RCC 7860 (cell line): Measurements from ENCODE around the gene GAK.

Source experiments
- DNase-seq: peaks from one replicate; pipeline ENCODE4 v3.0.0-alpha.2; 2015; ENCODE audit warnings: low spot score
- FAIRE-seq: peaks from 2 replicates; lab custom pipeline; 2012; peaks lifted over from hg19 to GRCh38; lab: Jason Lieb, UNC

The GAK gene

DNA sequence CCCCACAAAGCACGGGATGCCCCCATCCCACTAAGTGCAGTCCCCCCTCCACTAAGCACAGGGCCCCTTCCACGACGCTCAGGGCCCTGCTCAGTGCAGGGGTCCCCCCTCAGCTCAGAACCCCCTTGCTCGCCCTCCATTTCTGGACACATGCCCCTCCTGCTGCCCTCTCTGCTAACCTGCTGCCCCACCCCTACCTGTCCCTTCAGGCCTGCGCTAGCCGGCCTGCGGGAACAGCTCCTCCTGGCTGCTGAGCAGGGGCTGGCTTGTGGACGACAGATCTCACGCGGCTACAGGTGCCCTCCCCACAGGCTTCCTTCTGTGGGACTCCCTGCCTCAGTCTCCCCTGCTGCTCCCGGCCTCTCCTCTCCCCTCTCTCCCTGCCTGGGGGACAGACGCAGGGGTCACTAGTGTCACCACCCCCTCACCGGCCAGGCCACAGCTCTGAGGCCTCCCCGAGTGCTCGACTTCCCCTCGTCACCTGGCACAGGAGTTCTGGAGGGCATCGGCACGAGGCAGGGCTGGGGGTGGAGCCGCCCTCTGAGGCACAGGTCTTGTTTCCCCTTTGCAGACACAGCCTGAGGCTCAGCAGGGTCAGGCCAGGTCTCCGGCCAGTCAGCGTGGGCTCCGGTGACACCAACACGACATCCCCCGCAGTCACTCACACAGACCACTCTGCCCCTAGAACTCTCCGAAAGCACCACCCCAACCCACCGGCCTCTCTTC, 21.6 kb downstream of the GAK start:
- FAIRE-seq: no peak

DNA sequence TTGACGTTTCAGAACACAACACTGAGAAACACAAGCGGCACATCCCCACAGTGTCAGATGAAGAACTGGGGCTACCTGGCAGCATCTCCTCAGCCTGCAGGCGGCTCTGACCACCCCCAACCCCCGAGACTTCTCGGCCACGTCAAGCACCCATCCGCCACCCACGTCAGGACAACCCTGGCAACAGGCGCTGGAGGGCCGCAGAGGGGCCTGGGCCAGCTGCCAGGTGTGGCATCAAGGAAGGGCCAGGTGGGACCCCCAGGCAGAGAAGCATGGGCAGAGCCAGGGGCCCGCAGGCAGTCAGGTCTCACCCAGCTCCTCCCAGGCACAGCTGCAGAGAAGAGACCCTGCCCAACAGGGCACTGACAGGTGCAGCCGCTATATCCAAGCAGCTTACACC, 22.3 kb downstream of the GAK start:
- FAIRE-seq: no peak

More for the DNA sequence above, 21.6 kb downstream of the GAK start:
- DNase-seq: no peak

DNA sequence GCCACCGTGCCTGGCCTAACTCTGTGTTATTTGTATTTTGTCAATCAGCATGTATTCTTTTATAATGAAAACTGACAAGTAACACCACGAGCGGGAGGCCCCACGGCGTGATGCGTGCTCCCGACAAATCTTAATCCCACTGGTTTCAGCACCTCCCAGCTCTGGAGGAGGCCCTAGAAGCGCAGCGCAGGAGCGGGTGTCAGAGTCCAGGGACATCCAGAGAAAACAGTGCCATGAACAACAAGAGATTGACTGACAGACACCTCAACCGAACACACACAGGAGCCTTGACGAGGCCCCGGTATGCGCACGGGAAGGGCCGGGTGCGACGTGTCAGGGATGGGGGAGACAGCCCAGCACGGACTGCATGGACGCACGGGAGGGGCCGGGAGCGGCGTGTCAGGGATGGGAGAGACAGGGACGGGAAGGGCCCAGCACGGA, 23.0 kb downstream of the GAK start:
- FAIRE-seq (no peak), DNase-seq (no peak)

More for the DNA sequence above, 22.3 kb downstream of the GAK start:
- no peak for DNase-seq

DNA sequence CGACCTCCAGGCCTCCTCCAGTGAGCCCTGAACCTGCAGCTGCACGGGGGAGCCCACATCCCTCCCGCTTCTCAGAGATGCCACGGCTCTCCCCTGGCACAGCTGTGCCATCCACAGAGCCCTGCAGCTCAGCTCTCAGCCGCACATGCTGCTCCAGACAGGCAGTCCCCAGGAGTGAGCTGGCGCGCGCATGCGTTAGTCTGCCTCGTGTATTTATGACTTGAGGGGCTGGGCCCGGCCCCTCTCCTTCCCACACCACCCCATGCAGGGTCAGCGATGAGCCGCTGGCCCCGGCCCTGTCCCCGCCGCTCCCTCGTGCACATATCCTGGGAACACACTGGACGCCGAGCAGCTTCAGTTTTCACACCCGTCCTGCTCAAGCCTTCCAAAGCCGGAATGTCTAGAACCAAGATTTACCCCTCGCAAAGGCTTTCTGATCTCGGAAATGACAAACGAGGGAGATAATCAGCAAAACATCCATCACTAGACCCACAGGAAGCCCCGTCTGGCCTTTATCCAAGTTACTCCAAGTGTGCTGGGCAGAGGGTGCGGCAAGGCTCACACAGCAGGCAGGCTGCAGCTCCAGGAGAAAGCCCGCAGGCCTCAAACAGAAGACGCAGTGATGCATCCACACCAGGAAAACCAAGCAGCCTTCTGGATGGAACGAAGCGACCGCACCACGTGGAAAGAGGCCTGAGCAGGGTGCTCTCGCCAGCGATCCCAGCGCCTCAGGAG, 24.3 kb downstream of the GAK start:
- DNase-seq: no peak
- no peak for FAIRE-seq

DNA sequence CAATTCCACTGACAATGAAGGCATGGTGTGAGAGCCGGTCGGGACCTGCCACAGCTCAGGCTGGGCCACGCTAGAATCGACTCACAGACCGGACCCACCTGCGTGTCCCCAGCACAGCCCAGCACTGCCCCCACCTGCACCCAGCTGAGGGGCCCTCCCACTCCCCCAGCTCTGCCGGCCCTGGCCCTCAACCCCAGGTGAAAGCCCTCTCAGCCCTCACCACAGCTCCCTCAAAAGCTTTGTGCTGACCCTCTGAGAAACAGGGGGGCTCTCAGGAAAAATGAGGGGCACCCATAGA, 25.1 kb downstream of the GAK start:
- no peak for FAIRE-seq

DNA sequence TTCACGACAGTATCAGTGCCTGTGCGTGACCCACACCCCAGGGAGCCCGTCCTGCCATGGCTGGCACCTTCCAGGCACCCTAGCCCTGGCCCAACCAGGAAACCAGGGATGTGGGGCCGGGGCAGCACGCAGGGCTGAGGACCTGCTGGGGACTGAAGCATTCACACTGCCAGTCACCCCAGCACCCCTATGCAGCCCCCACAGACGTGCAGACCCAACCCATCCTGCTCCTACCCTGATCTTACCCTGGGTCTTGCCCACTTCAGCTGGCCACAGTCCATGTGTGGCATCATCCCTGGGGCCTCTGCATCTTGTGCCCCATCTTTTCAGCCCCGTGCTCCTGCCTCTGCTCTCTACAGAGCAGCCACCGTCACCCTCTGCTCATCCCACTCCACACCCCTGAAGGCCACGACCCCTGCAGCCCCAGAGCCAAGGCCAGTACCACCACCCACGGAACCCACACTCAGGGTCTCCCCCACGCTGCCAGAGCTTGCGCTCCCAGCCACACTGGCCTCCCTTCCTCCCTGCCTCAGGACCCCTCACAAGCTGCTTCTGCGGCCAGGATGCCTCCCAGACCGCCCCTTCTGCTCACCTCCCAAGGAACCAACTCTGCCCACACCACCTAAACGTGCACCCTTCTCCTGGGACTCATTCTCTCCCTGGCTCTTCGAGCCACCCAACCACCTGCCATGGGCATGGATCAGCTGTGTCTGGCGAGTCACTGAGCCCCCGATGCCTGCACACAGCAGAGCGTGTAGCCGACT, 25.6 kb downstream of the GAK start:
- FAIRE-seq: no peak

More for the DNA sequence above, 25.1 kb downstream of the GAK start:
- no peak for DNase-seq

DNA sequence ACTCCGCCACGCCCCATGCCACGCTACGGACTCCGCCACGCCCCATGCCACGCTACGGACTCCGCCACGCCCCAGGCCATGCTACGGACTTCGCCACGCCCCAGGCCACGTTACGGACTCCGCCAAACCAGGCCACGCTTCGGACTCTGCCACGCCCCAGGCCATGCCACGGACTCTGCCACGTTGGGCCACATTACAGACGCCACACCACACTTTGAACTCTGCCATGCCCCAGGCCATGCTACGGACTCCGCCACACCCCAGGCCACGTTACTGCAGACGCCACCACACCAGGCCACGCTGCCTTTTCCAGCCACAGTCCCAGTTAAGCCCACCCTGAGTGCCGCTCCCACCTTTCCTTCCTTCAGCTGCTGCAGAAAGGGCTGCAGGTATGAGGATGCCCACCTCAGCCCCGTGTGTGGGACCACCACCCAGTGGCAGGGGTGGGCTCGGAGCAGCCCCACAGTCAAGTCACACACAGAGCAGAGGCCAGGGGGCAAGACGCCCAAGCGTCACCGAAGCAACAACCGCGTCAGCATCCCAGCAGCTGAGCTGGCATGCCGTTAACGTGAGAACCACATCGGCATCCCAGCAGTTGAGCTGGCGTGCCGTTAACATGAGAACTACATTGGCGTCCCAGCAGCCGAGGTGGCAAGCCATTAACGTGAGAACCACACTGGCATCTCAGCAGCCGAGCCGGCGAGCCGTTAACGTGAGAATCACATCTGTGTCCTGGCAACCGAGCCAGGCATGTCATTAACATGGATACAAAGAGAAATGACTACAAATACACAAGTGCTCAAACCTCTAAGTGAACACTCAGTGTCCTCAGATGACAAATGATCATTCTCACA, 26.4 kb downstream of the GAK start:
- FAIRE-seq: no peak
- DNase-seq: no peak

More for the DNA sequence above, 25.6 kb downstream of the GAK start:
- DNase-seq: no peak

DNA sequence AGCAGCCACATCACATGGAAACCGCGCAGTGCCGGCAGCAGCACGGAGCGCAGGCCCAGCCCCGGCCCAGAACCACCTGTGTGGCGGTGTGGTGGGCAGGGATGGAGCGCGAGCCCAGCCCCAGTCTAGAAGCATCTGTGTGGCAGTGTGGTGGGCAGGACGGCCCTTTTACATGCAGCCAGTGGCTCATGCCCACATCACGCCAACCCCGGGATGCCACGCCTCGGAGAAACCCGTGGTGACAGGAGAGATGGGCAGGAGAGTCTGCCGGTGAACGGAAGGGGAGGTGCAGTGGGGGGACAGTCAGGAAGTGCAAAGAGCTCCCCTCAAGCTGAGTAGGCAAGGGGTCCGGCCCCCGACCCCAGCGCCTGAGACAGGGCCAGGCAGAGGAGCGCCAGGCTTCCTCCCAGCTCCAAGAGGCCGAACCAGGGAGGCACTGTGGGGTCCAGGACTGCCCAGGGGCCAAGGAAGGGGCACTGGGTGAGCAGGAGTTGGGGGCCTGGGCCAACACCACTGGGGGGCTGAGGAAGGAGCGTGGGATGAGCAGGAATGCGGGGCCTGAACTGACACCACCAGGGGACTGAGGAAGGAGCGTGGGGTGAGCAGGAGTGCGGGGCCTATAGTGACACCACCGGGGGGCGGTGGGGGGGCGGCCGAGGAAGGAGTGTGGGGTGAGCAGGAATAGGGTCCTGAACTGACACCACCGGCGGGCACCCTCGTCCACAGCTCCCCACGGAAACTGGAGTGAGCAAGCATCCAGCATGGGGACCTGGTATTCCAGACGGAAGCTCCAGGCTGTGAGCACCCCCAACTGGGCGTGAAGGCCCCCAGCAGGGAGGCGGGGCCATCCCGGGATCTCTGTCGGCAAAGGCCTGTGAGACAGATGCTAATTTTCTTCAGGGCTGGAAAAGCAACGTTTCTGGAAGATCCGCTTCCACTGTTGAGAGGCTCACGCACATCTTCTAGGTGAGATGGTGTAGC, 28.8 kb downstream of the GAK start:
- FAIRE-seq: no peak

DNA sequence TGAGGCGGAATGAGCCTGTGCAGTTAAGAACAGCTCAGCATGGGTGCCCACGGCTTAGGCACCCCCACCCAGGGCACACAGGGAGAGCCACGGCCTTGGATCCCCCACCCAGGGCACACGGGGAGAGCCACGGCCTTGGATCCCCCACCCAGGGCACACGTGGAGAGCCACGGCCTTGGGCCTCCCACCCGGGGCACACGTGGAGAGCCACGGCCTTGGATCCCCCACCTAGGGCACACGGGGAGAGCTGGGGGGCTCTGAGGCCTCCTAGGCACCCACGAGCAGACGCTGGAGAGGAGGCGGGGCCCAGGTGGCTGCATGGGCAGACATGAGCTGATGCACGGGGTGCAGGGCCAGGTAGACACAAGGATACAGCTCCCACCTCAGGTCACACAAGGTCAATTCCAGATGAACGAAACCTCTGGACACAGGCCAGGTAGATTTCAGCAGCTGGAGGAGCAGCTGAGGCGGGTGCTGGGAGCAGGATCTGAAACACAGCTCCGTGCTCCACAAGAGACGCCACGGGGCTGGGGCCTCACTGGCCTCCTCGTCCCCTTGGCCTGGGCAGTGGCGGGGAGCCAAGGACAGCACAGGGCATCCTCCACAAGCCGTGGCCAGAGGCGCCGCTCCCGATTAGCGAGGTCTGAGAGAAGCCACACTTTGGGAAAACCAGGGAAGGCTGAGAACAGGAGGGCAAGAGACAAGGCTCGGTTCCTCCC, 30.8 kb downstream of the GAK start:
- no peak for DNase-seq
- no peak for FAIRE-seq

More for the DNA sequence above, 28.8 kb downstream of the GAK start:
- no peak for DNase-seq

DNA sequence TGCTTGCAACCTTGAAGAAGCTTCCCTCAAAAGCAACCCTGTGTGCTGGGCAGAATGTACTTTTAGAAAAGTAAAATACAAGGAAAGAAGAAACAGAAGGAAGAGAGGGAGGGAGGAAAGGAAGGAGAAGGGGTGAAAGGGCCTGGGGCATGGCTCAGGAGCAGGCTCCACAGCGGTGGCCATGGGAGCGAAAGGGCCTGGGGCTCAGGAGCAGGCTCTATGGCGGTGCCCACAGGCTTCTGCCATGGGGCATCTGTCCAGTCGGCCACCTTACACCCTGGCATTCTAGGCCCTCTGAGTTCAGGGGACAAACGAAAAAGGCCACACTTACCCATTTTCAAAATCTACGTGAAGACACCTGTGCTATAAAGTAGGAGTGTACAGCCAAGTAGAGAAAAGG, 31.4 kb downstream of the GAK start:
- FAIRE-seq (no peak), DNase-seq (no peak)

DNA sequence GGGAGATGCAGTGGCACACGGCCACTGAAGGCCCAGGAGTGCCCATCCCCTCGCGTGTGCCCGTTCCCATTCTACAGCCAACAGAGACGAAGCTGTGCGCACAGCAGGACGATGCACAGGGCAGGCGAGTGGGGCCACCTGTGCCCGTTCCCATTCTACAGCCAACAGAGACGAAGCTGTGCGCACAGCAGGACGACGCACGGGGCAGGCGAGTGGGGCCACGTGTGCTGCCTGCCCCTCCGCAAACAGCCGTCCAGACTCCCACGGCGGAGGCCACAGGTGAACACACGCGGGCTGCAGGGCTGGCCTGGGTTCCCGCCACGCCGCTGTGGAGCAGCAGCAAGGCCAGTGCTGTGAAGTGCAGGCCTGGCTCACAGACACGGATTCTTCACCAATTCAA, 32.0 kb downstream of the GAK start:
- DNase-seq: no peak

DNA sequence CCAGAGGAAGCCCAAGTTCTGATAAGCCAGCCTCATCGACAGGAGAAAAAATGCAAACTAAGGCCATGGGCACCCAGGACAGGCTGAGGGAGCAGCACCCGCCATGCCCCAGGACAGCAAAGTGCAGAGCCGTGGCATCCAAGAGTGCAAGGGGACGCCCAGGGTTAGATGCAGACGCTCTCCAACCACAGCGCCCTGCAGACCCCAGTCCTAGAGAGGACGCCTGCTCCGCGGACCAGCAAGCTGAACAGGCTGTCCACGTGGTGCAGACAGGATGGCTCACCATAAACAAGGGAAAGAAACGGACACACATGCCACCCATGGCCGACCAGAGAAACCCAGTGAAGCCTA, 32.6 kb downstream of the GAK start:
- no peak for DNase-seq

More for the DNA sequence above, 32.0 kb downstream of the GAK start:
- no peak for FAIRE-seq

DNA sequence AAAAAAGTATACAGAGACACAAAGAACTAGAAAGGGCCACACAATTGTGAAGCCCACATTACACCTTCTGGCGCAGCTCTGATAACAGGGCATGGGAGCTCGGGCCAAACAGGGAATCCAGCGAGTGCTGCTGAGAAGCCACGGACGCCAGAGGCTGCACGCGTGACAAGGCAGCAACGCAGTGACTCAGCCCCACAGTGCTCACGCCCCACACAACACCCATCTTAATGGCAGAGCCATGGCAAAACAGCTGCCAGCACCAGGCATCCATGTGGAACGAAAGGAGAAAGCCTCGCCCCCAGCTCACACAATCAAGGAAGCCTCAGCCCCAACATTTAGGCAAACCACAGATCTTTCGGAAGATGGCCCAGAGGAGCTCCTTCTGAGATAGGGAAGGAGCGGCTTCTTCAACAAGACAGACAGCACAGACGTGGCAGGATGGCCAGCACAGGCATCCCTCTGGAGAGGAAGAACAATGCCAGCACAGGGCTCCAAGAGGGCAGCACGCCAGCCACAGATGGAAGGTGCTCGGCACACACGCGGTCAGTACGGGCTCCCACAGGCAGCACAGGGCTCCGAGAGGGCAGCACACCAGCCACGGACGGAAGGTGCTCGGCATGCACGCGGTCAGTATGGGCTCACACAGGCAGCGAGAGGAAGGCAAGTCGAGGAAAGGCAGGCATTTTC, 33.1 kb downstream of the GAK start:
- no peak for DNase-seq
- no peak for FAIRE-seq

More for the DNA sequence above, 32.6 kb downstream of the GAK start:
- no peak for FAIRE-seq

DNA sequence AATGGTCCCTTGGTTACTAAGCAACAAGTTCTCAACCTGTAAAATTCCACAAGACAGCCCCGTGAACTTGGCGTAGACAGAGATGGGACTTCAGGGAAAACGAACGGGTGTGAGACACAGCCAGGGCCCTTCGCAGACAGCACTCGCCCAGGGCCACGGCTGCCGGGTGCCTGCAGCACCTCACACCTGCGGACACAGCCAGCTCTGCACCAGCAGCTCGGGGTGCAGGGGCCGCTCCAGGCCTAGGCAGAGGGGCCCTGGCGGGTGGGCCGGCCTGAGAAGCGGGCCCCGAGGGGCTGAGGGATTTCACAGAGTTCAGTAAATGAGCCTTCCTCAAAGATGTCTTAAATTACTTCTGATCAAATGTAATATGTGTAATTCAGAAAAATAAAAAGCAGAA, 34.0 kb downstream of the GAK start:
- FAIRE-seq (no peak), DNase-seq (no peak)

DNA sequence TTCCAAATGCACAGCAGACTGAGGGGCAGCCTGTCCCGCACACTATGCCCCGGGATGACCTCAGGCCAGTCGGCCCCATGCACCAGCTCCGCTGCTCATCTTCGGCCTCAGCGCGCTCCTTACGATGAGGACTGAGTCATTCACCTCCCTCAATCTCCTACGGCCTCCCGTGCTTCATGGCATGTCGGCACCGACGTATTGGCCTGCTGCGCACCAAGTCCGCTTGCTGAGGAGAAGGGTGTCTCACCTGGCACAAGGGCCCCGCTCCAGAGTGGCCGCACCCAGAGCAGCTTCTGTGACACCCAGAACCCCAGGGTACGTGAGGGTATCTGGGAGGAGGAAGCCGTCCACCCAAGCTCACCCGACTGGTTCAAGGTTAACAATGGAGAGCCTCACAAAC, 35.5 kb downstream of the GAK start:
- FAIRE-seq: no peak
- no peak for DNase-seq

DNA sequence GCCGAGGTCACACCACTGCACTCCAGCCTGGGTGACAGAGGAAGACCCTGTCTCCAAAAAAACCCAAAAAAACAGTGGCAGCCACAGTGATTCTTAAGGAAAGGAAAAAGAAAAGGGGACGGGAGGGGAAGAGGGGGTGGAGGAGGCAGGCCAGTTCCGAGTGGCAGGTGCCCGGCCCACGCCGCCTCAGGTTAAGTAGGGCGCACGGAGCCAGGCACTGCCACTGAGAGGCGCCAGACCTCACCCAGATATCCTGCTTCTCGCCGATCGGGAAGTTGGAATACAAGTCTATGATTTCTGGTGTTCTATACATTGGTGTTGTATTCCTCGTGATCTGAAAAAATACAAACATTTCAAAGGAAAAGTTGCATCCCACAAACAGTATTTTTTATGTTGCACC, 35.9 kb downstream of the GAK start:
- FAIRE-seq: no peak
- DNase-seq: no peak

DNA sequence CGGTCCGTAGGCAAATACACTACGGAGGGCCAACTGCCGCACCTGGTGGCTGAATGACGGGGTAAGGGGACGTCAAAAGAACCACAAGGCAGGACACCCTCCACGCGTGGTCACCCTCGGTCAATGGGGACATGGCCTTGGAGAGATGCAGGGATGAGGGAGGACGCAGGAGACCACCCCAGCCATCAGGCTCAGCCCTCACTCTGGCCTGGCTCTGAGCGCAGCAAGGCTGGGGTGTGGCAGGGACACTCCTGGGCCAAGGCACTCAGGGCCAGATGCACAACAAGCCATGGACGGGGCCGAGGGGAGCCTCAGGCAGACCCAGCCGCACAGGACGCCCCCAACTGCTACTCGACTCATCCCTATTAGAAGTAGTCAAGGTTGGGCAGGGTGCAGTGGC, 36.5 kb downstream of the GAK start:
- FAIRE-seq (no peak), DNase-seq (no peak)

DNA sequence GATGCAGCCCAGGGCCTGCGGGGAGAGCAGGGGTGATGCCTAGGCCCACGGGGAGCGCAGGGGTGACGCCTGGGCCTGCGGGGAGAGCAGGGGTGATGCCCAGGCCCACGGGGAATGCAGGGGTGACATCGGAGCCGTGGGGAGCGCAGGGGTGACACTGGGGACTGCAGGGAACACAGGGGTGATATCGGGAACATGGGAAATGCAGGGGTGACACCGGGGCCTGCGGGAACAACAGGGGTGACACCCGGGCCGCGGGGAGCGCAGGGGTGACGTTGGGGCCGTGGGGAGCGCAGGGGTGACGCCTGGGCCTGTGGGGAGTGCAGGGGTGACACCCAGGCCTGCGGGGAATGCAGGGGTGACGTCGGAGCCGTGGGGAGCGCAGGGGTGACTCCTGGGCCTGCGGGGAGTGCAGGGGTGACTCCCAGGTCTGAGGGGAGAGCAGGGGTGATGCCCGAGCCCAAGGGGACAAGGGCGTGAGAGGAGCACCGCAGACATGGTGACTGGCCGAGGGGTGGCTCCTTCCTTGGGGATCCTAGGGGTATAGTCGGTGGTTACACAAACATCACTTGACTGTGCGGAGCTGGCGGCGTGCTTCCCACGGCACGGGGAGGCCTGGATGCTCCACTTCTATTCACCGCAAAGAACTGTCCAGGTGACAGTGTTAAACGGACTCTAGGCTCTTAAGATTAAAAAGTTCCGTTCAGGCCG, 38.0 kb downstream of the GAK start:
- FAIRE-seq: no peak
- DNase-seq: no peak
